GM18520 (cell line): ENCODE data around the gene CTTN.

ENCODE experiments used
- ATAC-seq: cut with Tn5 transposase; IDR thresholded peaks from one replicate; pipeline ENCODE4 v1.9.1; 2021; ENCODE audit not compliant: unreplicated experiment

The CTTN gene

GRCh38 chr11:70428701-70429427, 30.5 kb downstream of the CTTN start:
- no peak for ATAC-seq

GRCh38 chr11:70429428-70429705, 31.0 kb downstream of the CTTN start:
- ATAC-seq, result no peak

GRCh38 chr11:70429724-70430521, 31.6 kb downstream of the CTTN start:
- no peak for ATAC-seq

- no peak for ATAC-seq
Measured at GRCh38 chr11:70430671-70431574, 32.6 kb downstream of the CTTN start.

GRCh38 chr11:70431611-70432010, 33.3 kb downstream of the CTTN start:
- ATAC-seq, result no peak

- ATAC-seq, result no peak
Measured at GRCh38 chr11:70432065-70432464, 33.7 kb downstream of the CTTN start.

GRCh38 chr11:70432580-70432979, 34.3 kb downstream of the CTTN start:
- ATAC-seq, result no peak

- ATAC-seq, result no peak
Measured at GRCh38 chr11:70433038-70433437, 34.7 kb downstream of the CTTN start.

GRCh38 chr11:70433526-70433925, 35.2 kb downstream of the CTTN start:
- no peak for ATAC-seq

GRCh38 chr11:70433966-70434812, 35.9 kb downstream of the CTTN start:
- ATAC-seq, result no peak

GRCh38 chr11:70434813-70435278, 36.5 kb downstream of the CTTN start:
- no peak for ATAC-seq

- ATAC-seq, result no peak
Measured at GRCh38 chr11:70435361-70435760, 37.0 kb downstream of the CTTN start.

GRCh38 chr11:70435765-70436500, 37.6 kb downstream of the CTTN start:
- ATAC-seq, result no peak

- no peak for ATAC-seq
Measured at GRCh38 chr11:70436501-70436860, 38.2 kb downstream of the CTTN start.

GRCh38 chr11:70437111-70437784, 38.9 kb downstream of the CTTN start:
- no peak for ATAC-seq

- no peak for ATAC-seq
Measured at GRCh38 chr11:70440206-70440605, 41.9 kb downstream of the CTTN start.

GRCh38 chr11:70443773-70444030, 45.4 kb downstream of the CTTN start:
- no peak for ATAC-seq

- no peak for ATAC-seq
Measured at GRCh38 chr11:70445091-70445490, 46.8 kb downstream of the CTTN start.

GRCh38 chr11:70445605-70446004, 47.3 kb downstream of the CTTN start:
- no peak for ATAC-seq
